RPMI7951 (cell line): ENCODE results near the gene NRIP2. TPM values are rescaled to one million over a fixed set of nuclear protein-coding genes. Genes with fewer than 3 reads are reported as not detected.

Source experiments
- DNase-seq: peaks from one replicate; pipeline ENCODE4 v3.0.0-alpha.2; 2012; ENCODE audit warnings: low read depth
- total RNA-seq: library from RNA; depleted of rRNA; stranded (reverse); fragments of >200 nt; shearing (Covaris generic); gene quantifications from 2 replicates; pipeline ENCODE4 v1.2.3, GENCODE V29; 2014

NRIP2 gene
- total RNA-seq, 1 experiment from 2014 or later, result not detected

DNA sequence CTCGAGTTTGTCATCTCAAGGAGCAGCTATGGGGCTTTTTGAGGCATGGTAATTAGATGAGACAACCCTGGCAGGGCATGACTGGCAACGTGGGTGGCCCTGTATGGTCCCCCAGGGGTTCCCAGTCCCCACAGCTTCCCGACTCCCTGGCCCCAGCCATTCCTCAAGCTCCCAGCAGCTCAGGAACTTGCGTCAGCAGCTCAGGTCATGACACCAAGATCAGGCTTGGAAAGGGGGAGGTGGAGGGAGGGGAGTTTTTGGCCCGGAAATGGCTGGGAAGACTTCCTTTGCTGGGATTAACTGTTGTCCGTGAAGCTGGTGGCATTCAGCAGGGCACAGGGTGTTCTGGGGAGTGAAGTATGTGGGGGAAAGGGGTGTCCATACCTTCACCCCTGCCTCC, 10.4 kb upstream of the NRIP2 start:
- DNase-seq, result peak; percentile 35

DNA sequence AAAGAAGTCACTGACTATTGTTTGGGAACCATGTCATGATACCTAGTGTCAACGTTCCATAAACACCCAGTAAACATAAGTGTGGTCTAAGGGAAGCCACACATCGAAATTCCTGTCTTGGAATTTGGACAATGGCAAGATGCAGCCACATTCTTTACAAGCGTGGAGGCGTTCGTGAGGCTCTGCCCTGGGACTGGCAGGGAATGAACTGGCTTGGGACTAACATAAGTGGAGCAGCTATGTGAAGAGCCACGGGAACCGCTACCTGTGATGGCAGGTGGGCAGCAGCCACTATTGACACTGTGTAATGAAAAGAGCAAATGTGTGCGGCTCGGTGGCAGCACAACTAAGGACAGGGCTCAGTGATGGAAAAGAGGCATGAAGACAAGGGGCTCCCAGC, 10.0 kb upstream of the NRIP2 start:
- peak; percentile 16 for DNase-seq

DNA sequence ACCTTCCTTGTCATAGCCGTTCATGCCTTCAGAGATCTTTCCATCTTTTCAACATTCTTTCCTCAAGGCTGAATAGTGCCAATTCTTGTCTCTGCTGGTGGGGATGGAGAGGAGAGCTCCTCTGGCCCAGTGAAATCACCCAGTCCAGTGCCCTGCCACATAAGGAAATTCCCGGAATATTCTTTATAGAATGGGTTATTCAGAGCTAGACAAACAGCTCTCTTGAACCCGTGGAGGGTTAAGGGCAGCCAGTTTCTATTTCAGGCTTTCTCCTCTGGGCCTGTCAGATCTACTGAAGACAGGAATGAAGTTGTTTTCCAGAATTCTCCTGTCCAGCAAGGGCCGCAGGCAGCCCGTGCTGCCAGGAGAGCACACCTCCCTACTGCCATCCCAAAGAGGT, 8.1 kb upstream of the NRIP2 start:
- DNase-seq, result no peak

DNA sequence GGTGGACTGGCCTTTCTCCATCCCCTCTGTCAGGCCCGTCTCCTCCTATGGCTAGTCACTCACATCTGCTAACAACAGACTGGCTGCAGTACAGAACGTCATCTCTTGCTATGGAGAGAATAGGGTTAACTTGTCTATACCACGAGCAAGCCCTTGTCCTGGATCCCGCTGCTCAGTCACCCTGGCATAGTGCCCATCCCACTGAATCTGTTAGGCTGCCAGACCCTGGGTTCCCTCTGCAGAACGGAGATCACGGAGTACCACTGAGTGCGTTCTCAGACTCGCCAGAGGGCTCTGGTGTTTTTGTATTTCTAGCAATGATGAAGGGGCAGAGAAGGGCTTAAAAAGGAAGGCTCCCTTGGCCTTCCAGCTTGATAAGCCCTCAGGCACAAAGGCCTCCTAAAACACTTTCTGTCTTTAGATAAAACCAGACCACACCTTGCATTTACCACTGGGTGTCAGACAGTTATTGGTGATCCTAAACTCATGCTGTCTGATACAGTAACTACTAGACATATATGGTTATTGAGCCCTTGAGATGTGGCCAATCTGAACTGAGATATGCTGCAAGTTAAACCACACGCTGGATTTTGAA, 6.3 kb upstream of the NRIP2 start:
- DNase-seq, result no peak

DNA sequence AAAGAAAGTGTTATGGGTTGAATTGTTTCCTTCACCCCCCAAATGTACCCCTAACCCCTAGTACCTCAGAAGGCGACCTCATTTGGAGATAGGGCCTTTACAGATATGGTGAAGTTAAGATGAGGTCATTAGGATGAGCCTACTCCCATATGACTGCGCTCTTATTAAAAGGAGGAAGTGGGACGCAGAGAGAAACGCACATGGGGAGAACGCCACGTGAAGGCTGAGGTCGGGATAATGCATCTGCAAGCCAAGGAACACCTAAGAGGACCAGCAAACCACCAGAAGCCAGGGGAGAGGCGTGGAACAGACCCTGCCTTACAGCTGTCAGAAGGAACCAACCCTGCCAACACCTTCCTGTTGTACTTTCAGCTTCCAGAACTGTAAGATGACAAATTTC, 1.7 kb upstream of the NRIP2 start:
- DNase-seq, result no peak

DNA sequence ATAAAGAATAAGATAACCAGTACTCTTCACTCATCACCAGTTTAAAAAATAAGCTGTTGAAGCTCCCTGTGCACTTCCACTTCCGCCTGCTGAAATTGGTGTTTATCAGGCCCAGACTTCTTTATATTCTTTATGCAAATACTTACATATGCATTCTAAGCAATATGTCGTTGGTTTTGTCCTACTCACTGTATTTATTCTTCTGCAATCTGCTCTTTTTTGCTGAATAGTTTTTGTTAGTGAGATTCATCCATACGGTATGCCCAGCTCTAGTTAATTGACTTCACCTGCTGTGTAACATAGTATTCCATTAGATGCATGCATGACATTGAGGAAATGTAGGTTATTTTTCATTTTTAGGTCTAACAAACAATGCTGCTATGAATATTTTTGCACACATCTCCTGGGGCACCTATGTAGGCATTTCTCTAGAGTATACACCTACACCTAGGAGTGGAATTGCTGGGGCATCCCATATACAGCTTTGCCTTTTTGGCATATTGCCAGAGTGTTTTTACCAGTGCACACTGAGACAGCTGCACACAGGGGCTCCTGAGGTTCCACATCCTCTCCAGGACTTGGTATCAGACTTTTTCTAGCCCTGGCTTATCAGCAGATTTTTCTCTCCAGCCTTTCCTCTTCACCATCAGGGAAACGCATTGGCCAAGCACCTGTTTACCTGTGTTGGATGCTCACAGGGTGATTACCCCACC, 1.0 kb upstream of the NRIP2 start:
- DNase-seq, result no peak

DNA sequence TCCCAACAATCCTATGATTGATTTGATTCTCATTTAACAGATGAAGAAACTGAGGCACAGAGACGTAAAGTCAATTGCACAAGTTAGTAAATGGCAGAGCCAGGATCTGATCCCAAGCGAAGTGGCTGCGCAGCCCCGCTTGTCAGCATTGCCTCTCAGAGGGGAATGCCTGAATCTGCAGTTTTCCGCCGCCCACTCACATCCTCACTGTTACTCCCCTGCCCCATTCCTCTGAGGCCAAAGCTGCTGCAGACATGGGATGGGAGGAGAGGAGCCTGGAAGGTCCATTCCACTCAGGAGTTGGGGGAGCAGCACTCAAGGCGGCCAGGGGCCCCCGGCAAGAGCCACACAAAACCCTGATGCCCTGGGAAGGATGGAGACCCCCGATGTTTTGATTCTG, 1.0 kb downstream of the NRIP2 start:
- DNase-seq, result no peak

DNA sequence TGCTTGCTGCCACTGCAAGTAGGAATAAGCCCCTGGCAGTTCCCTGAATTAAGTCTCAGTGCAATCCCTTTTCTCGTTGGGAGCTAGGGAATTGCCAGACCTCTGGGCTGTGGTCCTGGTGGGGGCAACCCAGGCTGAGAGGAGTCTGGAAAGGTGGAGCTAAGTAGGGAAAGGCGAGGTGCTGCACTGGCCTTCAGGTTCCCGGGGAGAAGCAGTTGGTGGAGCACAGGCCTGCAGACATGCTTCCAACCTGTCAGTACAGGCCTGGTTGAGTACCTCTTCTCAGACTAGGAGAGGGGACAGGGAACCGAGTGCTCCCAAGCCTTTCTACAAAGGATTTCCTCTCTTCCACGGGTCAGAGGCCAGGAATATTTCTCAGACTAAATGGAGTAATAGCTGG, 1.5 kb downstream of the NRIP2 start:
- DNase-seq, result no peak

DNA sequence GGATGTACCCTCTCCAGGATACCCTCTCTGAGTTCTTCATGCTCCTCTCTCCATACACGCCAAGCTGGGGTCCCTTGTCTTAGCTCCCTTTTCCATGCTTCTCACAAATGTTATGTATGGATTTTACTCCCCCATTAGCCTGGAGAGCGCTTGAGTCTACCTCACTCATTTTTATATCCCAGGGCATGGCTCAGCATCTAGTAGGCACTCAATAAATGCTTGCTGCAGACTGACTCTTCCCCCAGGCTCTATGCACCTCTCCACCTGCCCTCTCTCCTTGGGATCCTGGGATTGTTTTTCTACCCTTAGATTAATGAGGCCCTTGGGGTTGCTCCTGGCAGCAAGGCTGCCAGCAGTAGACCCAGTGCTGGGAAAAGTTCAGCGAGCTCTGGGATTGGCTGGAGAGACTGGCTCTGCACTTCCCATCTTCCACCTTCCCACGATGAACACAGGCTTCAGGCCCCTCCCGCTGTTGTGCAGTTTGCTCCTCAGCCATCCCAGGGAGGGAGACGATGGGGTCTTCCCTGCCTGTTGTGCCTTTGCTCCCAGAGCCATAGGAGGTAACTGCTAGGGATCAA, 2.2 kb downstream of the NRIP2 start:
- no peak for DNase-seq

DNA sequence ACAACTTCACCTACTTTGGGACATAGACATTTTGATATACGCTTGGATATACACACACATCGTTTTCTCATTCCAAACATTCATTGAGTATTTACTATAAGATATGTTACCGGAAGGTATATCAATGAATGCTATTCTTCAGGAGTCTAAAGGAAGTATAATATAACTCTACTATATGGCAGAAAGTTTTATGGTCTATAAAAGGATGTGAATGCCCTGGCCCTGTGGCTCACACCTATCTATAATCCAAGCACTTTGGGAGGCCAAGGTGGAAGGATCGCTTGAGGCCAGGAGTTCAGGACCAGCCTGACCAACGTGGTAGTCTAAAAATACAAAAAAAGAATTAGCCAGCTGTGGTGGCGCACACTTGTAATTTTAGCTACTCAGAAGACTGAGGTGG, 5.6 kb downstream of the NRIP2 start:
- DNase-seq, result no peak

DNA sequence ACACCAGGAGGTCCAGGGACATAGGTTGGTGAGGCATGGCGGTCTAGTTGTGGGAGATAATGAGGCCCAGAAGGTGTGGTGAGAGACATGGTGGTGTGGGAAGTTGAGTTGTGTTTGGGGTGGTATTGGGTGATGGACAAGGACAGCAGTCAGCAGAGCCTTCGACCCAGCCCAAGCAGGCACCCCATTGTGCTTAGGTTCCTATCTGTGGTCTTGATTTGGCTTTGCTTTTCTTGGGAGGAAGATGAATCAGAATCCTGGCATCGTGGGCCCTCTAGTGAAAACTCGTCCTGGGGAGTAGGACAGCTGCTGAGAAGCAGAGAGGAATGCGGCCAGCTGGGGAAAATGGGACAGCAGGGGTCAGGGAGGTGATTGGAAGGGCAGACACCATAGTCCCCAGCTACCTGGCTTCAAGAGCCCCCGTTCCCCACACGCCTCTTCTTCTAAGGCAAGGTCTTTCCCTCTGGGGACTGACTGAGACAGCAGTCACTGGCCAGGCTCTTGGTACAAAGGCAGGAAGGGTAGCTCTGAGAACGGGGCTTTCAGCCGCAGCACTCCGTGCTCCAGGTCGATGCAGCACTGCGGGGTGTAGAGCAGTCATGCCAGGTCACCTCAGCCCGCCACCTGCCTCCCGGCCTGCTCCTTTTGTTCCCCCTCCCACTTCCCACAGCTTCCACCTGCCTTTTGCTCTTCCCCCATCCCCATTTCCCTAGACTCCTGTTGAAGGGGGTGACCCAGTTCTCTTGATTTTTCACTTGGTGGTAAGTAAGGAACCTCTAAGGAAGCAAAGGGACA, 7.9 kb downstream of the NRIP2 start:
- DNase-seq, result no peak

DNA sequence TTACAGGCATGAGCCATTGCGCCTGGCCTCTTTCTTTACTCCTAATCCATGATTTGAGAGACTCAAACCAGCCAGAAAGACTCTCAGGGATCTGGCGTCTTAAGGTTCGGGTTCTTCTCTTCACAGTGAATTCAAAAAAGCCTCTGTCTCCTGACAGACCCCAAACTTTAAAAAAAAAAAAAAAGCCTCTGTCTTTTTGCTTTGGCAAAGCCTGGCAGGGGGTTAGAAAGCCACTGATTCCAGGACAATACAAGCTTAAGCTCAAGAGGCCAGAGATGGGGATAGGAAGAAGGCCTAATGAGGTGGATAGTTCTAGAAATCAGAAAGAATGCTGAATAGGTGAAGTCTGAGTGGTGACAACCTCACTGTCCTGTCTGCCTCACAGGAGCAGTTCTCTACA, 8.8 kb downstream of the NRIP2 start:
- no peak for DNase-seq

DNA sequence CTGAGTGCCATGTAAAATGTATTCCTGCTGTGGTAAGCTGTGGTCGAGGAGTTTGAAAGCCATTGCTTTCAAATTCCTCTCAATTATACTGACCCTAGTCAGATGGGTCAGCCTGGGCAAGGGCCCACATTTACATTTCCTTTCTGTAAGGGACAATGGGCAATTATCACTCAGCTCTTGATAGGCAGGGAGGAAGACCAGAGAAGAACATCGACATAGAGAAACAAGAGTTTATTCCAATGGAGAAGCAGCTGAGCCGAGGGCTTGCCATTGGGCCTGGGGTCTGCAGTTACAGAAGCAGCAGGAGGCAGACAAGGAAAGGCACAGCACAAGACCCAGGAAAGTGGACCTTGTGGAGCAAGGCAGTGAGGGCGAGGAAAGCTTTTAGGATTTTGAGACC, 9.7 kb downstream of the NRIP2 start:
- no peak for DNase-seq

DNA sequence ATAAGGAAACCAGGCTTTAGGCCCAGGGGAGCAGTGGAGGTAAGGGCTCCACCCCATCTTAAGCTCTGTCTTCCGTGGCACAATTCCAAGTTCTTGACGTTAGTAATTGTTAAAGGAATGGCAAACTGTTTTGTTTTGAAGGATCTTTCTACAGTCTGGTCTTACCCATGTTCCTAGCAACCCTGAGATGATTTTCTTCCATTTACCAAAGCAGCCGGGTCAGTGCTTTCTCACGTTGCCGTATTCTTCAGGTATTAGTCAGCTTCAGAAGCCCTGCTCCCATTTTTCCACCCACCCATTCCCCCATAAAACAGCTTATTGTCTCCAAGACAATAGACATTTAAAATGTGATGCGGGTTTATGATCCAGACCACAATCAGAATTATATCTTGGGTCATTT, 10.3 kb downstream of the NRIP2 start:
- DNase-seq, result no peak

DNA sequence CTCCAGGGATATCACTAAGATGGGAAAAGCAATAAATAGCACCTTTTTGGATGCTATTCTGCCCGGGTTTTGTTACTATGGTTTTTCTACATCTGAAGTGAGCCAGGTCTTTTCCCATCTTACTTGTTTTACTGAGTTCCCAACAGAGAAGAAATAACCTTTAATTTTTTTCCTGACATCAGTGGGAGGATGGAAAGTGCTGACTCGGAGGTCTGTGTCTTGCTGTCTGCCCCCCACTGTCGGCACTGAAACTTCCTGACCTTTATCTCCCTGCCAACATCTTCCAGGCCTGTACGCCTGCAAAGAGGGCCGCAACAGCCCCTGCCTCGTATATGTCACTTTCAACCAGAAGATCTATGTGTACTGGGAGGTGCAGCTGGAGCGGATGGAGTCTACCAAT, 11.4 kb downstream of the NRIP2 start:
- no peak for DNase-seq

DNA sequence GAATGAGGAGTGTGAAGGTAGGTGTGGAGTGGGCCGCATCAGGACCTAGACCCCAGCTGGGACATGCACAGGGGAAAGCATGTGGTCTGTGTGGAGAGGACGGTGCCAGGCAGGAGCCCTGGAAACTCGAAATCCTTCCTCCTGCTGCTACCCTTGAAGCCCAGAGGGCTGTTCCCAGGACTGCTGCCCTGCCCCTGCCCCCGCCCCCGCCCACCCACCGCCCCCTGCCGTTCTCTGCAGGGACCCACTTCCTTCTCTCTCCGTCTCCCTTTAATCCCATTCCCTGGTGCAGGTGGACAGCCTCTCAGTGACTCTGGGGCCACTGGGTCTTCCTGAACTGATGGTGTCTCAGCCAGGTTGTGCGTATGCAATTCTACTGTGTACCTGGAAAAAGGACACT, 14.4 kb downstream of the NRIP2 start:
- no peak for DNase-seq

DNA sequence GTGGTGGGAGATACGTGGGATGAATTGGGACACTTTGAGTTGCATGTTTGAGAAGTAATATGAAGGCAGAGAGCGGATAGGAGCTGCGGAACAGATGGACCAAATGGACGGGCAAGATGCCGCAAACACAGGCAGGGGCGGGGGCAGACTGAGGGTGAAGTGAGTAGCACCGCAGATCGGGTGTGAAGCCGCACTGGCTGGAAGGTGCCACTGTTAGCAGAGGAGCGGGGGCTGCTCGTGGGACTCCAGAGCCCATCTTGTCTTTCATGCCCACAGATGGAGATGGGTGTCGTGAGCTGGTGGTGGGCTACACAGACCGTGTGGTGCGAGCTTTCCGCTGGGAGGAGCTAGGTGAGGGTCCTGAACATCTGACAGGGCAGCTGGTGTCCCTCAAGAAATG, 15.0 kb downstream of the NRIP2 start:
- DNase-seq, result no peak

DNA sequence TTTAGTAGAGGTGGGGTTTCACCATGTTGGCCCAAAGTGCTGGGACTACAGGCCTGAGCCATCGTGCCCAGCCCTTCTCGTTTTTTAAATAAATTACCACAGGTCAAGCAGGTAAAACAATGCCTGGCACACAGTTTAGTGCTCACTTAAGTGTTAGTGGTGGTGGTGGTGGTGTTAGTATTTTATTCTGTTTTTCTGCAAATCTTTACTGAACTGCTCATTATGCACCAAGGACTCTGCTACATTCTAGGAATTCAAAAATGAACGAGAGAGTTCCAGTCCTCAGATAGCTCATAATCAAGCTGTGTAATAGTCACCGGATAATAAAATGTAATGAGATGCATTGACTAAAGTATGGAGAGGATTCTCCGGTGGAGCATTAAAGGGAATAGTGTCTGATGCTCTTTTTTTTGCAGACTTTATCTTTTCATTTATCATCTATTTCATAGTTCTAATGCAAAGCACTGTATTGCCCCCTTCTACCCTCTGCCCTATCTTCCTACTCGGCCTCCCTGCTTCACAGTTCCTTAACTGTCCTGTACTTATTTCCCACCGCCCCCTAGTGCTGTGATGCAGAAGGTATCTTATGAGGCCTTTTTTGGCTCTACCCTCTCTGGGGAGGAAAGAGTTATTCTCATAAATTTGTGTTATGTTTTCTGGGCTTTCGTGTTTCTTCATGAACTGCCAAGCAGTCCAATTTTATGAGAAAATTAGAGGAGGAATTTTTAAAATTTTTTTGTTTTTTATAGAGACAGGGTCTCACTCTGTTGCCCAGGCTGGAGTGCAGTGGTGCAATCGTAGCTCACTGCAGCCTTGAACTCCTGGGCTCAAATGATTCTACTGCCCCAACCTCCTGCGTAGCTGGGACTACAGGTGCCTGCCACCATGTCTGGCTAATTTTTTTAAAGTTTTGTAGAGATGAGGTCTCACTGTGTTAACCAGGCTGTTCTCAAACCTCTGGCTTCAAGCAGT, 21.3 kb downstream of the NRIP2 start:
- peak; percentile 64 for DNase-seq

DNA sequence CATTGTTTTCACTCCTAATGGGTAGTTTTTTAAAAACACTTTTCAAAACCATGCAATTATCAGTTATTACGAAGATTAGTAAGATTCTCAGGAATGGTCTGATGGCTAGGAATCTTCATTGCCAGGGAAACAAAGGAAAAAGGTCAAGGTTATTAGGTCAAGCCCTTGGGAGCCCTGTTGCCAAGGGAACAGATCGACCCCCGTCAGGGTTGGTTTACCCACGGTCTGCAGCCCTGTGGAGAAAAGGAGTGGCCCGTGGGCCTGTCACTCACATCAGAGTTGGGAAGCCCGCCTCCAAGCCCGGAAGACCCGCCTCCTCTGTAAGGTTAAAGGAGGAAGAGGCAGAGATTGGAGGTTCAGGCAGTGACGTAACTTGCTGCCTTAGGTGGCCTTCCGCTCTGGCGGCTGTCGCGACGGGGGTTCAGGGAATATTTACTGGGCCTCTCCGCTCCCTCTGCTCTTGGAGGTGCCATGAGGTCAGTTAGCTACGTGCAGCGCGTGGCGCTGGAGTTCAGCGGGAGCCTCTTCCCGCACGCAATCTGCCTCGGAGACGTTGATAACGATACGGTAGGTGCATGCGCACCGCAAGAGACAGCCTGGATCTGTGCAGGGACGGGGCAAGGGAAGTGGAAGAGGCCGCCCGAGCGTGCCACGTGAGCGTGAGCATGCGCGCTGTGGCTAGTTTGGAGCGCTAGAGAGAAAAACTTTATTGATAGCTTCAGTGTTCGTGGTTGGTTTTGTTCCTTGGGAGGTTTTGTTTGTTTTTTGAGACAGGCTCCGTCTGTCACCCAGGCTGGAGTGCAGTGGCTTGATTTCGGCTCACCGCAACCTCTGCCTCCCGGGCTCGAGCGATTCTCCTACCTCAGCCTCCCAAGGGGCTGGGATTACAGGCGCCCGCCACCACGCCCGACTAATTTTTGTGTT, 22.3 kb downstream of the NRIP2 start, which contains the start of gene ITFG2:
Gene ITFG2 (plus strand): TSS at position 379 of the 924 bp plus-strand sequence. CDS start 93 bp downstream, at position 472.
- peak; percentile 97 for DNase-seq

DNA sequence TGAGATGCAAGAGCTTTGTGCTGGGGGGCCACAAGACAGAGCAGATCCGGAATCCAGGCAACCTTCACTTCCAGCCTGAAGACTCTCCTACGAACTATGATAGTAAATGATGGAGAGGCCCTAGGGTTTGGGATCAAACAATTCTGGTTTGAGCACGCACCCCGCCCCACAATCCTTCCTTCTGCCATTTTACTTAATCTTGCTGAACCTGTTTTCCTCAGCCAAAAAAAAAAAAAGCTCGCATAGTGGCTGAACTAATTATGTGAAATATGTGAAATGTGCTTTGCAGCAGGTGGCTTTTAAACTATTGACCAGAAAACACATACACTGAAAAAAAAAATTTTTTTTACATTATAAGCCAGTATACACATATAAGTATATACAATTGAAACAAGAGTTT, 23.0 kb downstream of the NRIP2 start:
- DNase-seq, result no peak
